Stimulated activated CD4-positive, alpha-beta T cell treated with anti-CD3 and anti-CD28 coated beads, Interleukin-15, amount 100 ng/mL, for 24 hours (primary cell): ENCODE results near the gene LY6G5B.
"Not testable (repeated sequence)": the region's sequence is repeated elsewhere in the genome, so short reads cannot be mapped to it uniquely, and the experiment has no call there.

Source experiments
- DNase-seq: peaks from one replicate; pipeline ENCODE4 v3.0.0-alpha.2; 2020

The LY6G5B gene

DNA sequence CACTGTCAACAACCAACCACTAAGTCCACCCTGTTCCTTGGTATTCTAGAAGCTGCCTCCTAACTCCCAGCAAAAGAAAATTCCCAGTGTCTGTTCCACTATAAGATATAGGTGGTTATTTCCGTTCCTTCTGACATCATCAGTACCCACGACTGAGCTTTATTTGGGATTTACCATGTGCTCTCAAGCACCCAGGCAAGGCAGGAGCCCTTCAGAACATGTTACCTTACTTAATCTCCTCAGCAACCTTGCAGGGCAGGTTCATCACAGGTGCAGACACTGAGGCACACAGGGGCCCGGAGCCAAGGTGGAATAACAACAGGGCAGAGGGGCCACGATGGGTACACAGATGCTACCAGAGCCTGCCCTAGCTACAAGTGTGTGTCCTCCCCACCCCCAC is 22.6 kb downstream of the LY6G5B start:
- no peak for DNase-seq

DNA sequence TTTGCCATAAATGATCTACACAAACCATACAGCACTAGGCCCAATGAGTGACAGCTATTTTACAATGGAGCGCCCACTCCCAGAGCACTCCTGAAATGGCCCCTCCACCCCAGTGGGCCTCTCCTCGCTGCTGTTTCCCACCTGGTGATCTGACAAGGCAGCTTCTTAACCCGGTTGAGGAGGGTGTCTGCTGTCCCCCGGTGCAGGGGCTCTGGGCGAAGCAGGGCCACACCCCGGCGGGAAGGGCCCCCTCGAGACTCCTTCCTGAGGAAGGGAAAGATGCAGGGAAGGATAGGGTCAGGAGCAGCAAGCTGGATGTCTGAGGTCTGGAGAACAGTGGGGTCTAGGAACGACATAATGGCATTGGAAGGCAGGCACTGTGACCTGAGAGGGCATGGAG is 23.1 kb downstream of the LY6G5B start:
- no peak for DNase-seq

DNA sequence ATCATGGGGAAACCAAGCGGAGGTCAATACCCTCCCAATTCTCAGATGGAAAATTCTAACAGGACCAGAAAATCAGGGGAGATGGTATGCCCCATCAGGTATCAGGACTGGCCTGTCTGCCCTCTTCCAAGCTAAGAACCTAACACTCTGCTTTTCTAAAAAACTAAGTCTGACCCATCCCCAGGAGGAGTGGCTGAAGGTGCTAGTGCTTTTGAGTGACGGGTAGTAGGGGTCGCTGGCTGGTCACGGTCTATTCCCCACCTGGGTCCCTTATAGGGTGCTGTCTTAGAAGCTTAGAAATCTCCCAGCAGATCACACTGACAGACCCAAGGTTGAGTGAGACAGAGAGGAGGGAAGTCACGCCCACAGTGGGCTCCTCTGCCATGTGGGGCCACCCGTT is 23.8 kb downstream of the LY6G5B start:
- no peak for DNase-seq

DNA sequence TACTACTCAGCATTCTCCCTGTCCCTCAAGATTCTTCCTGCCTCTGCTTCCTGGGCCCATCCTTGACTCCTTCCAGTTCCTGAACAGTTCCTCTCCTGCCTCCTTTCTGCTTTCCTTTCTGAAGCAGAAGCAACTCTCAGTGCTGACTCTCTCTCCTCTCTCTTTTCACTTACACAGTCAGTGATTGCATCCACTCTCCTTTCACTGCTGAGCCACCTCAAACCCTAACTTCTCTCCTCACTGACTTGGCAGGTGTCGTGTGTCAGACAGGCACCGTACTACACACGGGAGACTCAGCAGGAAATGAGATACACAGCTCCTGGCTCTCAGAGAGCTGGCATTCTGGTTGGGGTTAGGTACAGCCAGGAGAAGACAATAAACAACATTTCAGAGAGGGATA is 27.8 kb downstream of the LY6G5B start:
- DNase-seq = no peak

DNA sequence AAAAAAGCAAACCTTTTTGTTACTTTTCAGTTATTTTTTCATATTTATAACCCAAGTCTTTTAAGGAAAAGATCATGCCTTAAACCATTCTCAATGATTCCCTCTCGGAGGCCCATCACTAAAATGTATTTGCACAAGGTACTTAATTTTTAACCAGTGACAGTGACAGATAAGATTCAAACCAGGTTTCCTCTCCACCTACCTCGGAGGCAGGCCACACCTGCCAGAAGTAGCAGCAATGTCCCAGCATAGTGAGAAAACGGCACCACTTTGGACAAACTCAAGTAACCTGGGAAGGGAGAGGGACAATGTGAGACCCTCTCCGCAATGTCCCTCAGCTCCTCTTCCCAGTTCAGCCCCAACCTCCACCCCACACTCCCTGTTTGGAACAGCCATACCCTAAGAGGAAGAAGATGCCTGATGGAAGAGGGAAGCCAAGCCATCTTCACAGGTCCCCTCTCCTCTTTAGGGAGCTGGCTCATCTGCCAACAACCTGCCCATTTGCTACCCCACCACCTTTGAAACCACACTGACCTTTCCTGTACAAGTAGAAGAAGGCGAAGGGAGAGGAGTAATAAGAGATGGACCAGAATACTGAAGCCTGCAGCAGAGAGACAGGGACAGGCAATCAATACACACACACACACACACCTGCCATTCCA is 31.1 kb downstream of the LY6G5B start:
- DNase-seq = no peak

DNA sequence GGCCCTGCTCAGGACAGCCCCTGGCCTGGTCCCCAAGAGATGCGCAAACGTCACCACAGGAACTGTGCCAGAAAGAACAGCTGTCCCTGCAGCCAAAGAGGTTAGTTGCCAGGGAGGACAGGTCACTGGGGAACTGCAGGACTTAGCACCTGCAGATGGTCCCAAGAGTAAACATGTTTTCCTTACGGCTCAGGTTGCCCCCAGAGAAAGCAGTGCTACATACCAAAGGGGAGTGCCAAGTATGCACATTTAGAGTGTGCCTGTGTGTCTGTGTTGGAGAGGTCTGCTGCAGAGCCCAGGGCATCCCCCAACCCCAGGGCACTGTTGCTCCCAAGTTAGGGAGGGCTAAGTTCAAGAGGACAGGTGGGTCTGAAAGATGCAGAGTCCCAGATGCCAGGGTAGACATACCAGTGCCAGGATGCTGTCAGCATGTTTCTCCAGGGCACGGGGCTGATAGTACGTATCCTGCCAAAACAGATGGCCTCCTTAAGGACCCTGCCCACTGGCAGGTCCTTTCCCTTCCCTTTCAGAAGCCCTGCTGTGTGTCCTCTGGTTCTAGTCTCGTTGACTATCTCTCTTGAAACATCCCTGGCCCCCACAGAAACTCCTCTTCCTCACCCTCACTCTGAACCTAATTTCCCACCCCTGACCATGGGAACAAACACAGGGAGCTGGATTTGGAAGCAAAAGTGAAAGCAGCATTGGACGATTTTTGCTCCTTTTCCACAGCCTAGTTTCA is 32.1 kb downstream of the LY6G5B start:
- DNase-seq = no peak

DNA sequence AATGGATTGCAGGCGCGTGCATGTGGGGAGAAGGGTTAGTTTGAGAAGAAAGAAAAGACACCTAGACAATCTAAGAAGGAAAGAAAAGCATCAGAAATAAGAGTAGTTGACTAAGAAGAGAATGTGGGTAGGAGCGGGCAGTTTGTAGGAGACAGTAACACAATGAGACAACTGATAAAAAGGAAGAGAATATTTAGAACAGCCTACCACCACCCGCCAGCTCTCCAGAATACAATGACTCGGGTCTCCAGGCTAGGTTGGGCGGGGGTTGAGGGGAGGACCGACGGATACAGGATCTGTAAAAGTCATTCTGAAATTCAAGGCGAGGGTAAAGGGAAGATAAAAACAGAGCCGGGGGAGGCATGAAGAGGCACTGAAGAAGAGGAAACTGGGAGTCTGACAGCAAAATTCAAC is 32.6 kb downstream of the LY6G5B start:
- peak; percentile 55 for DNase-seq

DNA sequence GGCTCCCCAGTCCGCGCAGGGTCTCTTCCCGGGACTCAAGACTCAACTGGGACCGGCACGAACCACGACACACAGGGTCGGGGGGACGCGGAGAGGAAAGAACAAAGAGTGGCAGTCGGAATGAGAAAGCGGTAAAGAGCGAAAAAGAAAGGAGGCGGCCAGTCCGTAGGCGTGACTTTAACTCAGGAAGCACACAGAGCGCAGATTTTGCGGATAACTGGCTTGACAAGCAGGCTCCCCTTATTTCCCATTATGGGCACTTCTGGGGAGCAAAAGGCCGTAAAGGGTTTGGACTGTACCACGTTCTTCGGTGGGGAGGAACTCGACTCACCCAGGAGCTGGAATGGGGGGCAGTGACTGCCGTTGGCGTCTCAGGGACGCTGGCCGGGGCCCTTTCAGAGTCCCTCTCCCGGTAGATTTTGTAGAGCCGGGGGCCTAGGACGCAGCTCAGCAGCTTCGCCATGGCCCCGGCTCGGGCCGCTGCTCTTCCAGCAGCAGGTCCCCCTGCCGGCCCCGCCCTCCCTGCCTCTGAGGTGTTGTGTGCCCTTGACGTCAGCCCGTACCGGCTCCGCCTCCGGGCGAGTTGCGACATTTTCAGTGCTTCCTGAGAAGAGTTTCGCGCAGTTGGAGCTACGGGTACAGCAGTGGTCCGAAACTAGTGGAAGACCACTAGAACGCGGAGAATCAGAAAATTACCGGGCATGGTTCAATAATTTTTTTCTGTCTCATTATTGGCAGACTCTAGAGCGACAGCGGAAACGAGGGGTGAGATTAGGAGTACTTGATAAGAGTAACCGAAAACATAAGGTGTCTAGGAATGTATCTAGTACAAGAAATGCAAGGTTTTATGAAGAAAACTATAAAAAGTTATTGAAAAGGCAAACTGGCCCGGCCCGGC is 33.3 kb downstream of the LY6G5B start, which contains the start of gene ABHD16A:
ABHD16A (minus strand) TSS at position 506 of the 898 bp plus-strand sequence; CDS start at position 463, 43 bp downstream.
- peak; percentile 99 for DNase-seq

DNA sequence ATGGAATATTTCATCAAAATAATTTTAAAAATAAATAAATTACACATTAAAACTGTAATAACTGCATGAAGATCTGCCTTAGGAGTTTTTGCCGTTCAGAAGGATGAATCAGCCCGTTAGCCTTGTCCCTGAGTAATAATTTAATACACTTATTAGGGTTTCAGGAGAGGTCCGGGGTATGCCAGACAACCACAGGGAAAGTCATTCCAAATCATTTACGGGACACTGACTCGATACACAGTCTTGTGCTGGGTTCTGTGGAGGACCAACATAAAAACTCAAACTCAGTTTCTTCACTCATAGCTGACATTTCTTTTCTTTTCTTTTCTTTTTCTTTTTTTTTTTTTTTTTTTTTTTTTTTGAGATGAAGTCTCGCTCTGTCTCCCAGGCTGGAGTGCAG is 36.2 kb downstream of the LY6G5B start:
- no peak for DNase-seq

DNA sequence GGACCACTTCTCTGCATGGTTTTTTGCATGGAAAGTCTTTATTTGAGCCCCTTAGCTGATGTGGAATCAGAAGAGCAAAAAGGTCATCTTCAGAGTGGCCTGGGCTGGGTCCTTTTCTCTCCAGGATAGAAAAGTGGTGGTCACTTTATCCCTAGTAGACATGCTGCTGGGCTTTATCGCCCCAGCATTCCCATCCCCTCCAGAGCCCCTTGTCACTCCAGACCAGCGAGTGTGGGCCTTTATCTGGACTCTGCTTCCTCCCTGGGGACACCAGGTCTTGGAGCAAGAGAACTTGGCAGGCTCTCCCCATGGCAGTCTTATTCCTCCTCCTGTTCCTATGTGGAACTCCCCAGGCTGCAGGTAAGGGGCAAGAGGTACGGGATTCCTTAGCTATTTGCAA is 36.8 kb downstream of the LY6G5B start, which contains the start of gene LY6G6F:
LY6G6F (plus strand) TSS at position 268 of the 400 bp plus-strand sequence; CDS start at position 309, 41 bp downstream.
- no peak for DNase-seq

DNA sequence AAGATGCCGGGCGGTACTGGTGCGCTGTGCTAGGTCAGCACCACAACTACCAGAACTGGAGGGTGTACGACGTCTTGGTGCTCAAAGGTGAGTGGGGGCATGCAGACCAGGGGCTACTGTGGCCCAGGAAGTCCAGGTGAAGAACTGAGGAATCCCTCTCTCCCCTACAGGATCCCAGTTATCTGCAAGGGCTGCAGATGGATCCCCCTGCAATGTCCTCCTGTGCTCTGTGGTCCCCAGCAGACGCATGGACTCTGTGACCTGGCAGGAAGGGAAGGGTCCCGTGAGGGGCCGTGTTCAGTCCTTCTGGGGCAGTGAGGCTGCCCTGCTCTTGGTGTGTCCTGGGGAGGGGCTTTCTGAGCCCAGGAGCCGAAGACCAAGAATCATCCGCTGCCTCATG is 37.9 kb downstream of the LY6G5B start:
- no peak for DNase-seq

DNA sequence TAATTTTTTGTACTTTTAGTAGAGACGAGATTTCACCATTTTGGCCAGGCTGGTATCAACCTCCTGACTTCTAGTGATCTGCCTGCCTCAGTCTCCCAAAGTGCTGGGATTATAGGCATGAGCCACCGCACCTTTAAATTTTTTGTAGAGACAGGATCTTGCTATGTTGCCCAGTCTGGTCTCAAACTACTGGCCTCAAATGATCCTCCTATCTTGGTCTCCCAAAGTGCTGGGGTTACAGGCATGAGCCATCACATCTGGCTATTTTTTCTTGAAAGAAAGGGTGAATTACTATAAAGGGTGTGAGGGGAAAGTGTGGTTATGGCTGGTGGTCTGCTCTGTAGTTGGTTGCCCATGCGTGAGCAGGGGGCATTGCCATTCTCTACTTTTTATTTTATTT is 38.4 kb downstream of the LY6G5B start:
- DNase-seq = no peak

DNA sequence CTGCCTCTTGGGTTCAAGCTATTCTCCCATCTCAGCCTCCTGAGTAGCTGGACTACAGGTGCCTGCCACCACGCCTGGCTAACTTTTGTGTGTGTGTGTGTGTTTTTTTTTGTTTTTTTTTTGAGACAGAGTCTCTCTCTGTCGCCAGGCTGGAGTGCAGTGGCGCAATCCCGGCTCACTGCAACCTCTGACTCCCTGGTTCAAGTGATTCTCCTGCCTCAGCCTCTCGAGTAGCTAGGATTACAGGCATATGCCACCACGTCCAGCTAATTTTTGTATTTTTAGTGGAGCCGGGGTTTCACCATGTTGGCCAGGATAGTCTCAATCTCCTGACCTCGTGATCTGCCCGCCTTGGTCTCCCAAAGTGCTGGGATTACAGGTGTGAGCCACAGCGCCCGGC is 39.4 kb downstream of the LY6G5B start:
- DNase-seq = not testable (repeated sequence)

DNA sequence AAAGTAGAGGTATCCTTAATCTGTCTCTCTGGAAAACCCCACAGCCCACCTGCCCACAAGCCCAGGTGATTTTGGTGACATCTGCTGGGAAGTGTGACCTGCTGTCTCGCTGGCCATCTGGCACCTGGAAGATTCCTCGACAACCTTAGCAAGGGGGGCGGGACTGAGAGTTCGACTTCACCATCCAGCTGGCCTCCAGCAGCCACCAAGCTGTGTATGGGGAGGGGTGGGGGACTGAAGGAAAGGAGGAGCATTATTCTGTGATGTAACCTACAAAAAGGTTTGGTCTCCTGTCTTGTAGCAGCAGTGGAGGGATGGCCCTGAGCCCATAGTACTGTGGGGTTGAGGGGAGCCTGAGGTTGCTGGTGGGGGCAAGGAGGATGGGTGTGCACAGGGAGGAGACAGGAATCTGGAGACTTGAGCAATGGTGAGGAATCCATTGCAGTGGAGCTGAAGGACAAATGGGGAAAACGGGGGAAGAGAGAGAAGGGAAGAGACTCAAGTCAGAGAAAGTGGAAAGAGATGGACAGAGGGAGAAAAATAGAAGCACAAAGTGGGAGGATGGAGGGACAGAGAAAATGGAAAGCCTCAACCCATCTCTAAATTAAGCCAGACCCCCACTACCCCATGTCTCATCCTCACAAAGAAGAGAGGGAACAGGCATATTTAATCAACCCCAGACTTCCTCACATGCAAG is 40.9 kb downstream of the LY6G5B start:
- DNase-seq = no peak

DNA sequence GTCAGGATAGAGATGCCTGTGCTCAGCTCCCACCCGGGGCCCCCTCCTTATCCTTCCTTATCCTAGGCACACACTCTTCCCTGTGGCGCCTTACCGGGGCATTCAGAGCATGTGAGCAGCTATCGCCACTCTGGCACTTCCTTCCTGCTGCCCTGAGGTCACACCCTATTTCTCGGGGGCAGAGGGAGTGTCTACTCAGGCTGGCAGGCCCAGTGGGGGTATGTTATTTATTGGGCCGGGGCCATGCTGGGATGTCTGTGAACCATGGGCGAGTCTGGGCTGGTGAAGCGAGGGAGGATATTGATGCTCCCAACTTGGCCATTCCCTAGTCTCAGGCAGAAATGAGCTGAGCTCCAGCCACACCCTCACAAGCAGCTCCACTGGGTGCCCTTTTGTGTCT is 41.5 kb downstream of the LY6G5B start:
- no peak for DNase-seq

DNA sequence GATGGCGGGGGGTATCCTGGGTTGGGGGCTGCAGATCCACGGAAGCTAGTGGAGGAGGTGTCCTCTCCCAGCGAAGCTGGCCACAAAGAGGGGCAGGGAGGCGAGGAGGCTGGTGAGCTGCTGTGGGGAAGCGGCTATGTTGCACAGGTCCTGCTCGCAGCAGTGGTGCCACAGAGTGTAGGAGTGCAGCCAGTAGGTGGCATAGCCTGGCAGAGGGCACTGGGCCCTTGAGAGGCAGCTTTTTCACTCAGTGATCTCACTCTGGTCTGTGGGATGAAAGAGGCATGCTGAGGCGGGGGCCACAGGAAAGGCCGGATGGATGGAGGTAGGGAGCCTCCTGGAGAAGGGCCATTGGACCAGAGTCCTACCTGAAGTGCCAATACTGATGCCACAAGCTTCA is 42.5 kb downstream of the LY6G5B start:
- no peak for DNase-seq

DNA sequence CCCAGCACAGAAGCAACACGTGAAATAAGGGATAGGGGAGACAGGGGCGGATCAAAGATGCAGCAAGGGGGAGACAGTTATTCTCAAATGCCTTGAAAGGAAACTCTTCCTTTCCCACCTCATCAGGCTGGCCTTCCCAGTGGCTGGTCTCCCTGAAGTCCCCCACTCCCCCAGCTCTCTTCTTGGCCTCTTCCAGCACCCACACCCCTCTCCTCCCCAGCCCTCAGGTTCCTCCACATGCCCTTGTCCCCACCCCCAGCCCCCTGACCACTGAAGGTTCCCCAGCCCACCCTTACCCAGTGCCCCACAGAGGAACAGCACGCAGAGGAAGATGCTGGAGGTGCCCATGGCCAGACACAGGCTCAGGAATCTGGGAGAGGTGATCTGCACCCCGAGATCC is 43.7 kb downstream of the LY6G5B start:
- no peak for DNase-seq

DNA sequence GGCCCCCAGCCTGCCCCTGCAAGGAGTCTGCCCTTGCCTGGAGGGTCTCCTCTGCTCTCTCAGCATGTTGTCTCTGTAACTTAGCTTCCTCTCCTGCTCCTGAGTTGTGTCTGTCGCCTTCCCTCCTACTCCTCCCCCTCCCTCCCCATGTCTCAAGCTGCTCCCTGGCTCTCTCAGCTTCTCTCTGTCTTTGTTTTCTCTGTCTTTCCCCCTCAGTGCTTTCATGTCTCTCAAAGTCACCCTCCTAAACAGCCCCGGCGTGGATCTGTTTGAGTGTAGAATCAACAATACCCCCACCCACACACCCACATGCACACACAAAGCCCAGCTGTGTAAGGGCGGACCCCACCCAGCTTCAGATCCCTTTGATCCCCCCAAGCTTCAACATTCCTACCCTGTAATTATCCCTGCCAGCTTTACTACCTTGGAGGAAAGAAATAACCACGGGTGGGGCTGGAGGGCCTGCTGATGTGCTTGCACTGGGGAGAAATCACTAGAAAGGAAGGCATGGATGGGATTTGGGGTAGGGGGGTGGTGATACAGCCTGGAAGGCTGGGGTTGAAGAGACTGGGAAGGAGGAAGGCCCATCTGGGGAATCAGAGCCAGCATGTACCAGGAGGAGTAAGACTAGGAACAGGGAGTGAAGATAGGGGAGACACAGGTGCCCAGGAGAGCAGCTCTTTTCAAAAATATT is 44.4 kb downstream of the LY6G5B start:
- DNase-seq = no peak

DNA sequence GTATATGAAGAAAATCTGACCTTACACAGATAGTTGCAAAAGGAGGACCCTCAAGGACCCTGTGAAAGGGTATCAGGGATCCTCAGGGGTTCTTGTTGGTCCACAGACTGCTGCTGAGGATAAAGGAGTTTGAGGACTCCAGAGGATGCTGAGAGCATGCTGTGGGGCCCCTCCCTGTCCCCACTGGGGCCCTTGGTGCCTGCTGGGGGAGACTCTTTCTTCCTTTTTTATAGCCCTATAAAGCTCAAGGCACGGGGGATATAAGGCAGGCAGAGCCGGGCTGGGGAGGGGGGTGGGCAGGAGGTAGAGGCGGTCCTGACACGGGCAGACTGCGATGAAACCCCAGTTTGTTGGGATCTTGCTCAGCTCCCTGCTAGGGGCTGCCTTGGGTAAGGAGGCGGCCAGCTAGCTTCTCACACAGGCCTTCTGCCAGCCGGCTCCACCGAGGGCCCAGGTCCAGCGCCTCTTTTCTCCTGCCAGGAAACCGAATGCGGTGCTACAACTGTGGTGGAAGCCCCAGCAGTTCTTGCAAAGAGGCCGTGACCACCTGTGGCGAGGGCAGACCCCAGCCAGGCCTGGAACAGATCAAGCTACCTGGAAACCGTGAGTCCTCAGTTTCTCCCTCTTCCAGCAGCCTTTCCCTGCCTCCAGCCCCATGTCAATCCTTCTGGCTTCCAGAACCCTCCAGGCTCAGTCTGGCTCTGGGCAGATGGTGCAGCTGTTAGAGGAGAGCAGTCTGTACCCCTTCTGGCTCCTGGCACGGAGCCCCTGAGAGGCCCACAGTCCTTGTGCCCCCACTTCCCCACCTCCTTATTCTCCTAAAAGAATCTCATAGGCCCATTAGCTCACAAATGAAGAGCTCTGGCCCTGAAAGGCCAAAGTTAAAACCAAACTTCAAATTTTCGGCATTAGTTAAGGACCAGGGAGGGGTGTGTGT is 45.5 kb downstream of the LY6G5B start, which contains the start of gene LY6G6D:
LY6G6D (plus strand) TSS at position 327 of the 937 bp plus-strand sequence; CDS start at position 335, 8 bp downstream.
- DNase-seq = no peak

DNA sequence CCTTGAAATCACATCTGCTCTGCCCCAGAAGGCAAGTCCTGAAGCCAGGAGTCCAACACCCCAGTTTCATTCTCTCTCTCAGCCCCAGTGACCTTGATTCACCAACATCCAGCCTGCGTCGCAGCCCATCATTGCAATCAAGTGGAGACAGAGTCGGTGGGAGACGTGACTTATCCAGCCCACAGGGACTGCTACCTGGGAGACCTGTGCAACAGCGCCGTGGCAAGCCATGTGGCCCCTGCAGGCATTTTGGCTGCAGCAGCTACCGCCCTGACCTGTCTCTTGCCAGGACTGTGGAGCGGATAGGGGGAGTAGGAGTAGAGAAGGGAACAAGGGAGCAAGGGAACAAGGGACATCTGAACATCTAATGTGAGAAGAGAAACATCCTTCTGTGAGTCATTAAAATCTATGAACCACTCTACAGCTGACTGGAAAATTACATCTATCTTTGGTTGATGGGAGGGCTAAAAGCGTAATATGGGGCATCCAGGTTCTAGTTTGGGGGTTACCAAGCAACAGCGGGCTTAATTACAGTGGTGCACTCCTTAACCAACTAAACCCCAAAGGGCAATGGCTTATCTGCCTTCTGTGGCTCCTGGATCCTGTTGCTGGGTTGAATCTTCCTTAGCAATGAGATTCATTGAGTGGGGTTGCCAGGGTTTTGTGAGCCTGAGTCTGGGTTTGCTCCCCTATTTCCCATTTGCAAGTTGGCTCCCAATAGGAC is 47.9 kb downstream of the LY6G5B start:
- DNase-seq = no peak
